Measurements from ENCODE around the gene PHYKPL. TPM values are rescaled to one million over a fixed set of nuclear protein-coding genes. Genes with fewer than 3 reads are reported as not detected.
"Not testable (repeated sequence)": the region's sequence is repeated elsewhere in the genome, so short reads cannot be mapped to it uniquely, and the experiment has no call there.

PHYKPL gene
- polyA plus RNA-seq, 1 donor from 2014 or later, result 16.9 TPM

DNA sequence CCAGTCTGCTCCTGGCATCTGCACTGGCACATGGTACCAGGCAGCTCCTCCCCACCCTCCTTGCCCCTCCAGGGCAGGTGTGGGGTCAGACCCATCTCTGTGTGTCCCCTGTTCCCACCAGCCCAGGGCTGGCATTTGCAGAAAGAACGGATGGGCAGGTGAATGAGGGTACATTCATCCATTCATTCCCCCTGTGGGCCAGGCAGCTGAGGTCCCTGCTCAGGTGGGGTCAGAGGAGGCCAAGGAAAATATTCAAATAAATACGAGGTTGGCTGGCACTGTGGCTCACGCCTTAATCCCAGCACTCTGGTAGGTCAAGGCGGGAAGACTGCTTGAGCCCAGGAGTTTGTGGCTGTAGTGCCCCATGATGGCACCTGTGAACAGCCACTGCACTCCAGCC, 25.0 kb upstream of the PHYKPL start:
- H3F3A ChIP-seq (ENCODE audit: insufficient read depth, low read length, poor library complexity, severe bottlenecking), result no peaks in the 10 kb centered on the region
- H3K4me2 ChIP-seq (ENCODE audit: low read length), result no peak overlapping the region

GRCh38 chr5:178256746-178257145, 24.1 kb upstream of the PHYKPL start:
- no peaks in the 10 kb centered on the region for H4K20me1 ChIP-seq (ENCODE audit: insufficient read depth)
- no peaks in the 10 kb centered on the region for H3K79me2 ChIP-seq (replicated peaks; ENCODE audit: insufficient read depth, low read length)
- no peak overlapping the region for H3K9ac ChIP-seq (ENCODE audit: low read length)
- H3F3A ChIP-seq (ENCODE audit: insufficient read depth, low read length, poor library complexity, severe bottlenecking), result no peaks in the 10 kb centered on the region
- no peaks in the 10 kb centered on the region for H3K36me3 ChIP-seq (ENCODE audit: insufficient read depth, low read length)
- no peak overlapping the region for H3K4me2 ChIP-seq (ENCODE audit: low read length)
- H3K9me3 ChIP-seq (ENCODE audit: low read length), result no peaks in the 10 kb centered on the region
- H3K4me3 ChIP-seq (ENCODE audit: low read length), result no peak overlapping the region
- no peak overlapping the region for H3K27ac ChIP-seq (ENCODE audit: low read length)
- H3K27me3 ChIP-seq (ENCODE audit: insufficient read depth, low read depth, low read length), result no peaks in the 10 kb centered on the region
- TF ChIP-seq TAF1 (IDR thresholded peaks at IDR 0.05; ENCODE audit: low read depth), result no peak
- no peak for TF ChIP-seq SMC3 (conservative IDR thresholded peaks at IDR 0.05; ENCODE audit: poor library complexity)
- TF ChIP-seq EP300 (conservative IDR thresholded peaks at IDR 0.05; ENCODE audit: poor library complexity, severe bottlenecking), result no peak
- no peak for TF ChIP-seq RAD21 (conservative IDR thresholded peaks at IDR 0.05)
- TF ChIP-seq, protein P1, sequence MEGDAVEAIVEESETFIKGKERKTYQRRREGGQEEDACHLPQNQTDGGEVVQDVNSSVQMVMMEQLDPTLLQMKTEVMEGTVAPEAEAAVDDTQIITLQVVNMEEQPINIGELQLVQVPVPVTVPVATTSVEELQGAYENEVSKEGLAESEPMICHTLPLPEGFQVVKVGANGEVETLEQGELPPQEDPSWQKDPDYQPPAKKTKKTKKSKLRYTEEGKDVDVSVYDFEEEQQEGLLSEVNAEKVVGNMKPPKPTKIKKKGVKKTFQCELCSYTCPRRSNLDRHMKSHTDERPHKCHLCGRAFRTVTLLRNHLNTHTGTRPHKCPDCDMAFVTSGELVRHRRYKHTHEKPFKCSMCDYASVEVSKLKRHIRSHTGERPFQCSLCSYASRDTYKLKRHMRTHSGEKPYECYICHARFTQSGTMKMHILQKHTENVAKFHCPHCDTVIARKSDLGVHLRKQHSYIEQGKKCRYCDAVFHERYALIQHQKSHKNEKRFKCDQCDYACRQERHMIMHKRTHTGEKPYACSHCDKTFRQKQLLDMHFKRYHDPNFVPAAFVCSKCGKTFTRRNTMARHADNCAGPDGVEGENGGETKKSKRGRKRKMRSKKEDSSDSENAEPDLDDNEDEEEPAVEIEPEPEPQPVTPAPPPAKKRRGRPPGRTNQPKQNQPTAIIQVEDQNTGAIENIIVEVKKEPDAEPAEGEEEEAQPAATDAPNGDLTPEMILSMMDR (IDR thresholded peaks at IDR 0.05; ENCODE audit: poor library complexity, severe bottlenecking), result no peak
- TF ChIP-seq POLR2AphosphoS5 (IDR thresholded peaks at IDR 0.05), result no peak
- no peaks in the 10 kb centered on the region for H3K9me2 ChIP-seq (ENCODE audit: insufficient read depth, low read length)
- no peak overlapping the region for H2AFZ ChIP-seq (ENCODE audit: low read depth, low read length)

More for the DNA sequence above, 25.0 kb upstream of the PHYKPL start:
- no peak overlapping the region for H3K9ac ChIP-seq (ENCODE audit: low read length)
- H2AFZ ChIP-seq (ENCODE audit: low read depth, low read length), result no peak overlapping the region
- H3K9me3 ChIP-seq (ENCODE audit: low read length), result no peaks in the 10 kb centered on the region
- no peak overlapping the region for H3K4me3 ChIP-seq (ENCODE audit: low read length)
- no peaks in the 10 kb centered on the region for H3K79me2 ChIP-seq (replicated peaks; ENCODE audit: insufficient read depth, low read length)
- no peak overlapping the region for H3K27ac ChIP-seq (ENCODE audit: low read length)
- TF ChIP-seq MXI1 (conservative IDR thresholded peaks at IDR 0.05; ENCODE audit: poor library complexity, severe bottlenecking), result no peak
- no peak for TF ChIP-seq SMC3 (conservative IDR thresholded peaks at IDR 0.05; ENCODE audit: poor library complexity)
- TF ChIP-seq EP300 (conservative IDR thresholded peaks at IDR 0.05; ENCODE audit: poor library complexity, severe bottlenecking), result no peak
- TF ChIP-seq EZH2 (IDR thresholded peaks at IDR 0.05; ENCODE audit: borderline replicate concordance, insufficient read depth, low read length, poor library complexity, severe bottlenecking), result no peak
- TF ChIP-seq REST (IDR thresholded peaks at IDR 0.05; ENCODE audit: borderline replicate concordance), result no peak
- no peak for TF ChIP-seq RAD21 (conservative IDR thresholded peaks at IDR 0.05)
- no peak for TF ChIP-seq POLR2AphosphoS5 (IDR thresholded peaks at IDR 0.05)
- TF ChIP-seq, protein P1 (IDR thresholded peaks at IDR 0.05; ENCODE audit: poor library complexity, severe bottlenecking), result no peak
- TF ChIP-seq TAF1 (IDR thresholded peaks at IDR 0.05; ENCODE audit: low read depth), result no peak
- H3K36me3 ChIP-seq (ENCODE audit: insufficient read depth, low read length), result no peaks in the 10 kb centered on the region
- H4K20me1 ChIP-seq (ENCODE audit: insufficient read depth), result no peaks in the 10 kb centered on the region
- no peaks in the 10 kb centered on the region for H3K27me3 ChIP-seq (ENCODE audit: insufficient read depth, low read depth, low read length)
- no peaks in the 10 kb centered on the region for H3K9me2 ChIP-seq (ENCODE audit: insufficient read depth, low read length)

- H4K20me1 ChIP-seq (ENCODE audit: insufficient read depth); H2AFZ ChIP-seq (ENCODE audit: low read depth, low read length); H3K9ac ChIP-seq (ENCODE audit: low read length); H3K27me3 ChIP-seq (ENCODE audit: insufficient read depth, low read depth, low read length); H3K79me2 ChIP-seq (replicated peaks; ENCODE audit: insufficient read depth, low read length); H3F3A ChIP-seq (ENCODE audit: insufficient read depth, low read length, poor library complexity, severe bottlenecking); H3K27ac ChIP-seq (ENCODE audit: low read length); H3K4me2 ChIP-seq (ENCODE audit: low read length); H3K9me3 ChIP-seq (ENCODE audit: low read length); H3K4me3 ChIP-seq (ENCODE audit: low read length); H3K9me2 ChIP-seq (ENCODE audit: insufficient read depth, low read length); H3K36me3 ChIP-seq (ENCODE audit: insufficient read depth, low read length): not testable (repeated sequence)
These were observed 21.0 kb upstream of the PHYKPL start for GRCh38 chr5:178253632-178254031.

Measured in neural cell (in vitro differentiated cells).